Nephron progenitor cell (in vitro differentiated cells): Measurements from ENCODE around the gene RBM8A.
A peak's percentile ranks its signal among the peaks of the same experiment; 100 is the strongest.
"Not testable (repeated sequence)": the region's sequence is repeated elsewhere in the genome, so short reads cannot be mapped to it uniquely, and the experiment has no call there.

Experiments used
- DNase-seq: peaks from one replicate; pipeline ENCODE4 v3.0.0; 2021
- H3K27ac Mint-ChIP-seq: 2 replicates; pipeline ENCODE4 v1.8.0; 2021; ENCODE audit warnings: mild to moderate bottlenecking, moderate library complexity, mixed read lengths
- H3K27me3 Mint-ChIP-seq: 2 replicates; pipeline ENCODE4 v1.8.0; 2021; ENCODE audit warnings: mild to moderate bottlenecking, low read depth, mixed read lengths; ENCODE audit not compliant: poor library complexity
- H3K36me3 Mint-ChIP-seq: 2 replicates; pipeline ENCODE4 v1.8.0; 2021; ENCODE audit warnings: low read depth, mixed read lengths
- H3K4me1 Mint-ChIP-seq: 2 replicates; pipeline ENCODE4 v1.8.0; 2021; ENCODE audit warnings: mixed read lengths
- H3K4me3 Mint-ChIP-seq: 2 replicates; pipeline ENCODE4 v1.8.0; 2021; ENCODE audit warnings: mild to moderate bottlenecking, moderate library complexity, mixed read lengths
- H3K9me3 Mint-ChIP-seq: 2 replicates; pipeline ENCODE4 v1.8.0; 2021; ENCODE audit warnings: mild to moderate bottlenecking, moderate library complexity, mixed read lengths
- TF ChIP-seq, protein P1 (sequence below): fragments of 200-600 bp; sonication (generic); IDR thresholded peaks from 2 replicates; pipeline ENCODE4 v1.5.0; 2021; ENCODE audit warnings: antibody characterized with exemption

RBM8A gene

DNA sequence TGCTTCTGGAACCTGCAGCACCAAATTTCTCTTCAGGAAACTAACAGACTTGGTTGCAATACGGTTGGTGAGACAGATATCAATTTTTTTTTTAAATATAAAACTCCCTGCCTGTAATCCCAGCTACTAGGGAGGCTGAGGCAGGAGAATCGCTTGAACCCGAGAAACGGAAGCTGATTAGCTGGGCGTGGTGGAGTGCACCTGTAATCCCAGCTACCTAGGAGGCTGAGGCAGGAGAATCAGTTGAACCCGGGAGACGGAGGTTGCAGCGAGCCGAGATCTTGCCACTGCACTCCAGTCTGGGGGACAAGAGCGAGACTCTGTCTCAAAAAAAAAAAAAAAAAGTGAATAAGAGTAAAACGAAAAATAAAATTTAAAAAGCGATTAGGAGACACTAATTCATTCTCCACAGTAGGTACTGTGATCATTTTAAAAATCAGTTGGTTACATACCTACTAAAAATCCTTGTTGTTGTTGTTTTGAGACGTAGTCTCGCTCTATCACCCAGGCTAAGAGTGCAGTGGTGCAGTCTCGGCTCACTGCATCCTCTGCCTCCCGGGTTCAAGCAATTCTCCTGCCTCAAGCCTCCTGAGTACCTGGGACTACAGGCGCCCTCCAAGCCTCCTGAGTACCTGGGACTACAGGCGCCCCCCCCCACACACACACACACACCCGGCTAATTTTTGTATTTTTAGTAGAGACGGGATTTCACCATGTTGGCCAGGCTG lies 796 bp upstream of the RBM8A start:
- Mint-ChIP-seq H3K27ac (no peak overlapping the region), H3K36me3 (peaks cover 17% of the 10 kb centered on the region), H3K4me1 (peaks cover 19% of the 10 kb centered on the region), H3K27me3 (no peaks in the 10 kb centered on the region), H3K4me3 (peak overlapping the region; percentile 82), H3K9me3 (no peaks in the 10 kb centered on the region)
- DNase-seq, result no peak
- TF ChIP-seq, protein P1, sequence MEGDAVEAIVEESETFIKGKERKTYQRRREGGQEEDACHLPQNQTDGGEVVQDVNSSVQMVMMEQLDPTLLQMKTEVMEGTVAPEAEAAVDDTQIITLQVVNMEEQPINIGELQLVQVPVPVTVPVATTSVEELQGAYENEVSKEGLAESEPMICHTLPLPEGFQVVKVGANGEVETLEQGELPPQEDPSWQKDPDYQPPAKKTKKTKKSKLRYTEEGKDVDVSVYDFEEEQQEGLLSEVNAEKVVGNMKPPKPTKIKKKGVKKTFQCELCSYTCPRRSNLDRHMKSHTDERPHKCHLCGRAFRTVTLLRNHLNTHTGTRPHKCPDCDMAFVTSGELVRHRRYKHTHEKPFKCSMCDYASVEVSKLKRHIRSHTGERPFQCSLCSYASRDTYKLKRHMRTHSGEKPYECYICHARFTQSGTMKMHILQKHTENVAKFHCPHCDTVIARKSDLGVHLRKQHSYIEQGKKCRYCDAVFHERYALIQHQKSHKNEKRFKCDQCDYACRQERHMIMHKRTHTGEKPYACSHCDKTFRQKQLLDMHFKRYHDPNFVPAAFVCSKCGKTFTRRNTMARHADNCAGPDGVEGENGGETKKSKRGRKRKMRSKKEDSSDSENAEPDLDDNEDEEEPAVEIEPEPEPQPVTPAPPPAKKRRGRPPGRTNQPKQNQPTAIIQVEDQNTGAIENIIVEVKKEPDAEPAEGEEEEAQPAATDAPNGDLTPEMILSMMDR, result no peak

DNA sequence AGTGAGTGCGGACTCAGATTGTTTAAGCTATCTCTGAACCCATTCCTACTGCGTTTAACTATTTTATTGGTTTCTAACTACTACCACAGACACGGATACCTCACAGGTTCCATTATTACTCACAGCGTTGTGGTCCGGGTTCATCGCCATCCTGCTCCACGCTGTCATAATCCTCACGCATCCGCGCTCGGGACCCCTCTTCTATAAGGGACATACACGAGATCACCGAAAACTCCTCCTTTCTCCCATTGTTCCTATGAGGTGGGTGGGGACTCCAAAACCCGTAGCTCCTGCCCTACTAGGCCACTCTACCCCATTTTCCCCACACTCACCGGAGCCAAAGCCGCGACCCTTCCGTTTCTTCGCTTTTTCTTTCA lies 610 bp downstream of the RBM8A start:
- H3K9me3 Mint-ChIP-seq, result no peaks in the 10 kb centered on the region
- TF ChIP-seq, protein P1, result no peak
- peaks cover 10% of the 10 kb centered on the region for H3K4me1 Mint-ChIP-seq
- peaks cover 21% of the 10 kb centered on the region for H3K36me3 Mint-ChIP-seq
- H3K27me3 Mint-ChIP-seq, result no peaks in the 10 kb centered on the region
- no peak overlapping the region for H3K4me3 Mint-ChIP-seq
- no peak overlapping the region for H3K27ac Mint-ChIP-seq
- DNase-seq, result no peak

DNA sequence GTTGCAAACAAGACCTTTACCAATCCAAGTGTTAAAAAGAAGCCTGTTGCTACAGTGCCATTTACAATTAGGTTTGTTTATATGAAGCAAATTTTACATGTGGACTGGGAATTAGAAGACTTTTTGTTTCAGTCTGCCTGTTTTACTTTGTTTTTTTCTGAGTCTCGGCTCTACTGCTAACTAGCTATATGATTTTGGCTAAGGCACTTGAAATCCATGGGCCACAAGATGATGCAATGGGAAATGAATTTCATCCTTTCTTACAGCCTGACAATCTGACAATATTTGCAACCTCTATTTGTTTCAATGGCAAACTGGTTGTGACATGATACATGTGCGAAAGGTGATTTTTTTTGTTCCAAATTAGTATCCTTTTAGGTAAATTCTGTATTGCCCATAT lies 5.0 kb downstream of the RBM8A start:
- Mint-ChIP-seq H3K36me3 (peaks cover 19% of the 10 kb centered on the region), H3K9me3 (no peaks in the 10 kb centered on the region), H3K4me3 (no peak overlapping the region), H3K4me1 (peaks cover 25% of the 10 kb centered on the region), H3K27ac (no peak overlapping the region), H3K27me3 (no peaks in the 10 kb centered on the region)
- TF ChIP-seq, protein P1, result no peak
- no peak for DNase-seq

DNA sequence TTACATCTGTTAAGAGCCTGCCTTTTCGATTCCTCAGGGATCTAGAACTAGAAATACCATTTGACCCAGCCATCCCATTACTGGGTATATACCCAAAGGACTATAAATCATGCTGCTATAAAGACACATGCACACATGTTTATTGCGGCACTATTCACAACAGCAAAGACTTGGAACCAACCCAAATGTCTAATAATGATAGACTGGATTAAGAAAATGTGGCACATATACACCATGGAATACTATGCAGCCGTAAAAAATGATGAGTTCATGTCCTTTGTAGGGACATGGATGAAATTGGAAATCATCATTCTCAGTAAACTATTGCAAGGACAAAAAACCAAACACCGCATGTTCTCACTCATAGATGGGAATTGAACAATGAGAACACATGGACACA lies 7.0 kb downstream of the RBM8A start:
- not testable (repeated sequence) for H3K9me3 Mint-ChIP-seq, H3K27me3 Mint-ChIP-seq, DNase-seq, H3K27ac Mint-ChIP-seq
- H3K36me3 Mint-ChIP-seq, result peaks cover 36% of the 10 kb centered on the region
- peaks cover 32% of the 10 kb centered on the region for H3K4me1 Mint-ChIP-seq
- peak overlapping the region; percentile 94 for H3K4me3 Mint-ChIP-seq

DNA sequence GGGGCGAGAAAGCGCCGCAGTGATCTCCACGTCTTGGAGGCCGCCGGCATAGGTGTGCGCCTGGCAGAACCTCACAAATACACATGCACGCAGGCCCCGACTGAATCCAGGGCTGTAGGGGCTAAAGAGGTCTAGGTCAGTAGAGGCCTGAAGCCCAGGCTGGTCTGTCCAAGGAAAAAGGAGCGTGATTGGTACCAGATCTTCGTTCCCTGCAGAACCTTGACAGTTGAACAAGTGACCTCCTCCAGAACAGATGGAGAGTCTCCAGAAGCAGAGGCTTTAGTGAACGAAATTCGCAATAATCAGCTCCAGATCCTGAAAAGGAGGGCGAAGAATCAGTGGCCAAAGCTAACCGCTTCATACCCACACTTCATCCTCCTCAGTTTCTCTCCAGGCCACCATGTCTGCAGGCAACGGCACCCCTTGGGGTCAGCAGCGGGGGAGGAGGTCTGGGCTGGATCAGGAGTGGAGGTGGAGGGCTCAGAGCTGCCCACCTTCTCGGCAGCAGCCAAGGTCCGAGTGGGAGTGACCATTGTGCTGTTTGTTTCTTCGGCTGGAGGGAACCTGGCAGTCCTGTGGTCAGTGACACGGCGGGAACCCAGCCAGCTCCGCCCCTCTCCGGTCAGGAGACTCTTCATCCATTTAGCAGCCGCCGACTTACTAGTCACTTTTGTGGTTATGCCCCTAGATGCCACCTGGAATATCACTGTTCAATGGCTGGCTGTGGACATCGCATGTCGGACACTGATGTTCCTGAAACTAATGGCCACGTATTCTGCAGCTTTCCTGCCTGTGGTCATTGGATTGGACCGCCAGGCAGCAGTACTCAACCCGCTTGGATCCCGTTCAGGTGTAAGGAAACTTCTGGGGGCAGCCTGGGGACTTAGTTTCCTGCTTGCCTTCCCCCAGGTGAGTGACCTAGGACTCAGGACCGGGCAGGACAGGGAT lies 8.0 kb downstream of the RBM8A start:
- Mint-ChIP-seq H3K36me3 (peaks cover 45% of the 10 kb centered on the region), H3K27ac (peak overlapping the region; percentile 95), H3K4me3 (peak overlapping the region; percentile 94), H3K27me3 (no peaks in the 10 kb centered on the region), H3K4me1 (peaks cover 32% of the 10 kb centered on the region), H3K9me3 (no peaks in the 10 kb centered on the region)
- DNase-seq, result peak; percentile 51
- TF ChIP-seq, protein P1, result no peak

DNA sequence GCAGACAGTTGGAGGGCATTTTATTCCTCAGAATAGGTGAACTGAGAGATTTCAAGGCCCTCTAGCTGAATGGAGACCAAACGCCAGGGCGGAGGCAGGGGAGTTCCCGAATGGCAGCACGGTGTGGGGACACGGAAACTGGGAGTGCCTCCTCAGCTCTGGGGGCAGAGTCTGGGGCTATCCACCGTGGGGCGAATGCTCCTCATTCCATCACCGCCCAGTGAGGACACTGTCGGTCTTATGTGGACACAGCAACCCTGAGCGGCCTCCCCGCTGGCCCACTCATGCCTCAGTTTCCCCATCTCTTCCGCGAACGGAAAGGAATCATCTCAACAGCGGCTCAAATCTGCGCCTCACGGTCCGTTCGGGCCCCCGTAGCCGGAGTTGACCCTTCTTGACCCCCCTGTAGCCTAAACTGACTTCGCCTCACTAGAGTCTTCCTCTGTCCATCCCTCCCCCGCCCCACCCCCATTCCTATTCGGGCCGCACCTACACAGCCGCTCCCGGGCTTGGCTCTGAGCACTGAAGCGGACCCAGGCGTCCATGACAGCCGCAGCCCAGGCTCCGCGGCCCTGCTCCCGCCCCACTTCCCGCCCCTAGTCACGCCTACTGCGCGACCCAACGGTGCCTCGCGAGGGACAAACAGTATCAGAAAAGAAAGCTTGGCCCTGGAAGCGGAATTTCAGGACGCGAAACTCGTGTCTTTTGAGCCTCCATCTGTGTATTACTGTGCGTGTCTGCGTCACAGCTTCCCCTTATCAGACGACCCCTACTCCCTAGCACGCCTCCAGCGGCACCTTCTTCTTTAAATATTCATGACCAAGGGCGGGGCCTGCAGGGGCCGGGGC lies 8.9 kb downstream of the RBM8A start, which contains the start of gene PEX11B:
Gene PEX11B (minus strand): TSS at position 574 of the 848 bp plus-strand sequence. CDS start 29 bp downstream, at position 545.
- peak within 1 kb of the TSS; percentile 94 for H3K4me3 Mint-ChIP-seq
- peaks cover 32% of the 10 kb centered on the region for H3K4me1 Mint-ChIP-seq
- H3K36me3 Mint-ChIP-seq, result peaks cover 53% of the 10 kb centered on the region
- no peaks in the 10 kb centered on the region for H3K27me3 Mint-ChIP-seq
- TF ChIP-seq, protein P1, result no peak
- H3K27ac Mint-ChIP-seq, result peak within 1 kb of the TSS; percentile 95
- H3K9me3 Mint-ChIP-seq, result no peaks in the 10 kb centered on the region
- DNase-seq, result peak; percentile 89
